Measurements from ENCODE around the gene PSMC6. TPM values are rescaled to one million over a fixed set of nuclear protein-coding genes. Genes with fewer than 3 reads are reported as not detected.

PSMC6 gene
- total and polyA plus RNA-seq, 2 of the 13 experiments (the other 11 are each of a cell fraction or from before 2014, with no cell fraction given), result 90.0 to 210 TPM

DNA sequence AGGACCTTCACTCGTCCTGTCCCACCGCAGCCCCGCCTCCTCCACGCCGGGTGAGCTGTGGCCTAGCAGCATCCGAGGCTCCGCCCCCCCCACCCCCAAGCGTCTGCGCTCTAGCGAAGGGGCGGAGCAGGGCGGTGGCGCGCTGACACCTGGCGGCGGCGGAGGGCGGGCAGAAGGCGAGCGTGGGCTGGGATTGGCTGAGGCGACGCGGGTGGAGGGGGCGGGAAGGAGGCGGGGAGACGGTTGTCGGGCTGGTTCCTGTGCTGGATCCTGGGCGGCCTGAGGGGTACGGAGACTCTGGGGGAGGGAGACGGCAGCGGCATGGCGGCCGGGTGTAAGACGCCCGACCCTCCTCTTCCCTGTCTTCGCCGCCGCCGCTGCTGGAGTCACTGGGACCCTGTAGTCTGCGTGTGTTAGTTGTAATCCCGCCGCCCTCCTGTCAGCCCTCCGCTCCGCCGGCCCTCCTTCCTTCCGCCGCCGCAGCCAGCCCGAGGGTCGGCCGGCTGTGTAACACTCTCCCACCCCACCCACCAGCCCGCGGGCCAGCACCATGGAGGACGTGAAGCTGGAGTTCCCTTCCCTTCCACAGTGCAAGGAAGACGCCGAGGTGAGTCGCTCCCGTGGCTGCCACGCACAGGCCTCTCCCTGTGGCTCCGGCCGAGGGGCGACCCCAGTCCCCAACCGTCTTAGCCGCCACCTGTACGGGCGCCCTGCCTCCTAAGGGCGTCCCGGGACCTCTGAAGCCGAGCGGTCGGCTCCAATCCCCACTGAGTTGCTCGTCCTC lies 23.1 kb downstream of the PSMC6 start, which contains the start of gene STYX (continued):
- TF ChIP-seq ZNF296 (CRISPR knock-in tag; conservative IDR thresholded peaks at IDR 0.05) (no peak), ZNF550 (CRISPR knock-in tag; IDR thresholded peaks at IDR 0.05; ENCODE audit: borderline replicate concordance) (no peak), GLI4 (CRISPR knock-in tag; IDR thresholded peaks at IDR 0.05; ENCODE audit: borderline replicate concordance) (no peak), ATF7 (IDR thresholded peaks at IDR 0.05) (no peak), ATF7 (CRISPR knock-in tag; IDR thresholded peaks at IDR 0.05) (no peak), ZNF207 (IDR thresholded peaks at IDR 0.05; ENCODE audit: borderline replicate concordance) (no peak), ZNF260 (CRISPR knock-in tag; IDR thresholded peaks at IDR 0.05; ENCODE audit: borderline replicate concordance, low read depth) (no peak), RFX5 (IDR thresholded peaks at IDR 0.05; ENCODE audit: low read depth, low read length) (no peak), ZNF3 (CRISPR knock-in tag; IDR thresholded peaks at IDR 0.05) (no peak), SMARCE1 (IDR thresholded peaks at IDR 0.05; ENCODE audit: borderline replicate concordance) (no peak), HIVEP1 (CRISPR knock-in tag; IDR thresholded peaks at IDR 0.05) (no peak), SALL2 (CRISPR knock-in tag; IDR thresholded peaks at IDR 0.05) (peak; percentile 78), RAD21 (CRISPR knock-in tag; IDR thresholded peaks at IDR 0.05) (no peak)
- TF ChIP-seq, protein P1, sequence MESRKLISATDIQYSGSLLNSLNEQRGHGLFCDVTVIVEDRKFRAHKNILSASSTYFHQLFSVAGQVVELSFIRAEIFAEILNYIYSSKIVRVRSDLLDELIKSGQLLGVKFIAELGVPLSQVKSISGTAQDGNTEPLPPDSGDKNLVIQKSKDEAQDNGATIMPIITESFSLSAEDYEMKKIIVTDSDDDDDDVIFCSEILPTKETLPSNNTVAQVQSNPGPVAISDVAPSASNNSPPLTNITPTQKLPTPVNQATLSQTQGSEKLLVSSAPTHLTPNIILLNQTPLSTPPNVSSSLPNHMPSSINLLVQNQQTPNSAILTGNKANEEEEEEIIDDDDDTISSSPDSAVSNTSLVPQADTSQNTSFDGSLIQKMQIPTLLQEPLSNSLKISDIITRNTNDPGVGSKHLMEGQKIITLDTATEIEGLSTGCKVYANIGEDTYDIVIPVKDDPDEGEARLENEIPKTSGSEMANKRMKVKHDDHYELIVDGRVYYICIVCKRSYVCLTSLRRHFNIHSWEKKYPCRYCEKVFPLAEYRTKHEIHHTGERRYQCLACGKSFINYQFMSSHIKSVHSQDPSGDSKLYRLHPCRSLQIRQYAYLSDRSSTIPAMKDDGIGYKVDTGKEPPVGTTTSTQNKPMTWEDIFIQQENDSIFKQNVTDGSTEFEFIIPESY (CRISPR knock-in tag; IDR thresholded peaks at IDR 0.05), result 0 out of 2 replicates have a peak, but pooled peaks have one; percentile 6
- TF ChIP-seq, protein P2, sequence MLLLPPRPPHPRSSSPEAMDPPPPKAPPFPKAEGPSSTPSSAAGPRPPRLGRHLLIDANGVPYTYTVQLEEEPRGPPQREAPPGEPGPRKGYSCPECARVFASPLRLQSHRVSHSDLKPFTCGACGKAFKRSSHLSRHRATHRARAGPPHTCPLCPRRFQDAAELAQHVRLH (CRISPR knock-in tag; IDR thresholded peaks at IDR 0.05; ENCODE audit: borderline replicate concordance, low read depth), result peak; percentile 52; the same call in 1 of the 2 replicates
- TF ChIP-seq, protein P3, sequence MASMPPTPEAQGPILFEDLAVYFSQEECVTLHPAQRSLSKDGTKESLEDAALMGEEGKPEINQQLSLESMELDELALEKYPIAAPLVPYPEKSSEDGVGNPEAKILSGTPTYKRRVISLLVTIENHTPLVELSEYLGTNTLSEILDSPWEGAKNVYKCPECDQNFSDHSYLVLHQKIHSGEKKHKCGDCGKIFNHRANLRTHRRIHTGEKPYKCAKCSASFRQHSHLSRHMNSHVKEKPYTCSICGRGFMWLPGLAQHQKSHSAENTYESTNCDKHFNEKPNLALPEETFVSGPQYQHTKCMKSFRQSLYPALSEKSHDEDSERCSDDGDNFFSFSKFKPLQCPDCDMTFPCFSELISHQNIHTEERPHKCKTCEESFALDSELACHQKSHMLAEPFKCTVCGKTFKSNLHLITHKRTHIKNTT (CRISPR knock-in tag; IDR thresholded peaks at IDR 0.05), result no peak
- TF ChIP-seq, protein P4, sequence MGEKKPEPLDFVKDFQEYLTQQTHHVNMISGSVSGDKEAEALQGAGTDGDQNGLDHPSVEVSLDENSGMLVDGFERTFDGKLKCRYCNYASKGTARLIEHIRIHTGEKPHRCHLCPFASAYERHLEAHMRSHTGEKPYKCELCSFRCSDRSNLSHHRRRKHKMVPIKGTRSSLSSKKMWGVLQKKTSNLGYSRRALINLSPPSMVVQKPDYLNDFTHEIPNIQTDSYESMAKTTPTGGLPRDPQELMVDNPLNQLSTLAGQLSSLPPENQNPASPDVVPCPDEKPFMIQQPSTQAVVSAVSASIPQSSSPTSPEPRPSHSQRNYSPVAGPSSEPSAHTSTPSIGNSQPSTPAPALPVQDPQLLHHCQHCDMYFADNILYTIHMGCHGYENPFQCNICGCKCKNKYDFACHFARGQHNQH (CRISPR knock-in tag; IDR thresholded peaks at IDR 0.05), result peak; percentile 48
- TF ChIP-seq, protein P5, sequence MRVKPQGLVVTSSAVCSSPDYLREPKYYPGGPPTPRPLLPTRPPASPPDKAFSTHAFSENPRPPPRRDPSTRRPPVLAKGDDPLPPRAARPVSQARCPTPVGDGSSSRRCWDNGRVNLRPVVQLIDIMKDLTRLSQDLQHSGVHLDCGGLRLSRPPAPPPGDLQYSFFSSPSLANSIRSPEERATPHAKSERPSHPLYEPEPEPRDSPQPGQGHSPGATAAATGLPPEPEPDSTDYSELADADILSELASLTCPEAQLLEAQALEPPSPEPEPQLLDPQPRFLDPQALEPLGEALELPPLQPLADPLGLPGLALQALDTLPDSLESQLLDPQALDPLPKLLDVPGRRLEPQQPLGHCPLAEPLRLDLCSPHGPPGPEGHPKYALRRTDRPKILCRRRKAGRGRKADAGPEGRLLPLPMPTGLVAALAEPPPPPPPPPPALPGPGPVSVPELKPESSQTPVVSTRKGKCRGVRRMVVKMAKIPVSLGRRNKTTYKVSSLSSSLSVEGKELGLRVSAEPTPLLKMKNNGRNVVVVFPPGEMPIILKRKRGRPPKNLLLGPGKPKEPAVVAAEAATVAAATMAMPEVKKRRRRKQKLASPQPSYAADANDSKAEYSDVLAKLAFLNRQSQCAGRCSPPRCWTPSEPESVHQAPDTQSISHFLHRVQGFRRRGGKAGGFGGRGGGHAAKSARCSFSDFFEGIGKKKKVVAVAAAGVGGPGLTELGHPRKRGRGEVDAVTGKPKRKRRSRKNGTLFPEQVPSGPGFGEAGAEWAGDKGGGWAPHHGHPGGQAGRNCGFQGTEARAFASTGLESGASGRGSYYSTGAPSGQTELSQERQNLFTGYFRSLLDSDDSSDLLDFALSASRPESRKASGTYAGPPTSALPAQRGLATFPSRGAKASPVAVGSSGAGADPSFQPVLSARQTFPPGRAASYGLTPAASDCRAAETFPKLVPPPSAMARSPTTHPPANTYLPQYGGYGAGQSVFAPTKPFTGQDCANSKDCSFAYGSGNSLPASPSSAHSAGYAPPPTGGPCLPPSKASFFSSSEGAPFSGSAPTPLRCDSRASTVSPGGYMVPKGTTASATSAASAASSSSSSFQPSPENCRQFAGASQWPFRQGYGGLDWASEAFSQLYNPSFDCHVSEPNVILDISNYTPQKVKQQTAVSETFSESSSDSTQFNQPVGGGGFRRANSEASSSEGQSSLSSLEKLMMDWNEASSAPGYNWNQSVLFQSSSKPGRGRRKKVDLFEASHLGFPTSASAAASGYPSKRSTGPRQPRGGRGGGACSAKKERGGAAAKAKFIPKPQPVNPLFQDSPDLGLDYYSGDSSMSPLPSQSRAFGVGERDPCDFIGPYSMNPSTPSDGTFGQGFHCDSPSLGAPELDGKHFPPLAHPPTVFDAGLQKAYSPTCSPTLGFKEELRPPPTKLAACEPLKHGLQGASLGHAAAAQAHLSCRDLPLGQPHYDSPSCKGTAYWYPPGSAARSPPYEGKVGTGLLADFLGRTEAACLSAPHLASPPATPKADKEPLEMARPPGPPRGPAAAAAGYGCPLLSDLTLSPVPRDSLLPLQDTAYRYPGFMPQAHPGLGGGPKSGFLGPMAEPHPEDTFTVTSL (CRISPR knock-in tag; IDR thresholded peaks at IDR 0.05; ENCODE audit: borderline replicate concordance), result no peak

Measured in HepG2 (cell line).